Left kidney (tissue), 2 donors: ENCODE results near the gene FARP1. TPM values are rescaled to one million over a fixed set of nuclear protein-coding genes. Genes with fewer than 3 reads are reported as not detected.

Experiments used
- DNase-seq: peaks from one replicate; pipeline ENCODE4 v3.0.0-alpha.2; 2013
- polyA plus RNA-seq: library from polyadenylated mRNA; unstranded; fragments of 120-200 nt; gene quantifications from one replicate; pipeline ENCODE4 v1.2.1, GENCODE V29; 2013; ENCODE audit not compliant: insufficient read length

Gene FARP1
- polyA plus RNA-seq, 1 donor = 298 TPM

- DNase-seq = no peak
Measured at GRCh38 chr13:98461486-98462240, 318.8 kb downstream of the FARP1 start.

- DNase-seq = no peak
Measured at GRCh38 chr13:98462241-98462882, 319.5 kb downstream of the FARP1 start.

GRCh38 chr13:98462946-98463345 lies 320.1 kb downstream of the FARP1 start:
- no peak for DNase-seq

GRCh38 chr13:98466634-98467236 lies 323.8 kb downstream of the FARP1 start:
- DNase-seq = no peak

- DNase-seq = no peak
Measured at GRCh38 chr13:98467263-98467985, 324.5 kb downstream of the FARP1 start.

GRCh38 chr13:98468361-98468760 lies 325.5 kb downstream of the FARP1 start:
- no peak for DNase-seq

GRCh38 chr13:98468929-98469328 lies 326.0 kb downstream of the FARP1 start:
- no peak for DNase-seq

- DNase-seq = no peak
Measured at GRCh38 chr13:98470920-98471319, 328.0 kb downstream of the FARP1 start.

GRCh38 chr13:98471934-98472333 lies 329.0 kb downstream of the FARP1 start:
- no peak for DNase-seq

GRCh38 chr13:98473135-98473787 lies 330.4 kb downstream of the FARP1 start:
- no peak for DNase-seq

GRCh38 chr13:98473788-98474144 lies 330.9 kb downstream of the FARP1 start:
- no peak for DNase-seq

- DNase-seq = no peak
Measured at GRCh38 chr13:98474292-98474691, 331.4 kb downstream of the FARP1 start.

GRCh38 chr13:98474761-98475160 lies 331.9 kb downstream of the FARP1 start:
- no peak for DNase-seq

- no peak for DNase-seq
Measured at GRCh38 chr13:98475522-98475921, 332.6 kb downstream of the FARP1 start.

GRCh38 chr13:98476106-98476505 lies 333.2 kb downstream of the FARP1 start:
- DNase-seq = no peak

GRCh38 chr13:98476538-98476966 lies 333.7 kb downstream of the FARP1 start:
- DNase-seq = no peak

GRCh38 chr13:98478189-98479129 lies 335.6 kb downstream of the FARP1 start:
- peak; percentile 64 for DNase-seq

GRCh38 chr13:98479496-98480003 lies 336.7 kb downstream of the FARP1 start:
- DNase-seq = no peak

GRCh38 chr13:98480915-98481877 lies 338.3 kb downstream of the FARP1 start:
- DNase-seq = no peak
